OCI-LY3 (cell line): Measurements from ENCODE around the gene JUND.

Source experiments
- EZH2phosphoT487 ChIP-seq: fragments of 200-600 bp; shearing (Covaris generic); IDR thresholded peaks from 2 replicates; pipeline ENCODE4 v1.6.1; 2018; ENCODE audit warnings: antibody characterized with exemption, mixed run types, low read depth
- TF ChIP-seq, protein P1 (sequence below): fragments of 200-600, 300-600 bp; sonication (generic); IDR thresholded peaks from 2 replicates; pipeline ENCODE4 v1.5.1; 2014; ENCODE audit warnings: antibody characterized with exemption, low read length, low read depth

DNA sequence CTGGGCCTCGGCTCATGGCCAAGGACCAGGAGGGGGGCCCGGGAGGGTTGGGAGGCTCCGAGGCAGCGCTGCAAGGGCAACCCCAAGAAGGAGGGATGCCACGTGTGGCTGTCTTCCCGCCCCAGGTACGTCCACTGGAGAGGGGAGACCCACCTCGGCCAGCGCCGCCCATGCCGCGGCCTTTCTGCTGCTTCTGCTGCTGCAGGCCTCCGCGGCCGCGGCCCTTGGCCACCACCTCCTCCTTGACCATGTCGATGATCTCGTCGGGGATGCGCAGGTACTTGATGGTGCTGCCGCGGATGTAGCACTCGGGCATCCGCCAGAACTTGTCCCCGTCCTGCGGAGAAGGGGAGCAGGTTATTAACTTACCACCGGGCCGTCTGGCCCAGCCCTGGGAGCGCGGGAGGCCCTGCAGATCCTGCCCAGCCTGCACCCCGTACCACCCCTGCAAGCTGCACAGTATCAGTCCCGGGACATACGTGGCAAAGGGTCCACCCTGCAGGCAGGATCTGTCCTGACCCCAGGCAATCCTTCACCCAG lies 28.2 kb upstream of the JUND start:
- TF ChIP-seq, protein P1, sequence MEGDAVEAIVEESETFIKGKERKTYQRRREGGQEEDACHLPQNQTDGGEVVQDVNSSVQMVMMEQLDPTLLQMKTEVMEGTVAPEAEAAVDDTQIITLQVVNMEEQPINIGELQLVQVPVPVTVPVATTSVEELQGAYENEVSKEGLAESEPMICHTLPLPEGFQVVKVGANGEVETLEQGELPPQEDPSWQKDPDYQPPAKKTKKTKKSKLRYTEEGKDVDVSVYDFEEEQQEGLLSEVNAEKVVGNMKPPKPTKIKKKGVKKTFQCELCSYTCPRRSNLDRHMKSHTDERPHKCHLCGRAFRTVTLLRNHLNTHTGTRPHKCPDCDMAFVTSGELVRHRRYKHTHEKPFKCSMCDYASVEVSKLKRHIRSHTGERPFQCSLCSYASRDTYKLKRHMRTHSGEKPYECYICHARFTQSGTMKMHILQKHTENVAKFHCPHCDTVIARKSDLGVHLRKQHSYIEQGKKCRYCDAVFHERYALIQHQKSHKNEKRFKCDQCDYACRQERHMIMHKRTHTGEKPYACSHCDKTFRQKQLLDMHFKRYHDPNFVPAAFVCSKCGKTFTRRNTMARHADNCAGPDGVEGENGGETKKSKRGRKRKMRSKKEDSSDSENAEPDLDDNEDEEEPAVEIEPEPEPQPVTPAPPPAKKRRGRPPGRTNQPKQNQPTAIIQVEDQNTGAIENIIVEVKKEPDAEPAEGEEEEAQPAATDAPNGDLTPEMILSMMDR, result no peak
- no peak for TF ChIP-seq EZH2phosphoT487
